Fibroblast of lung (primary cell): ENCODE measurements around the gene FZD2. TPM values are rescaled to one million over a fixed set of nuclear protein-coding genes. Genes with fewer than 3 reads are reported as not detected.
A peak's percentile ranks its signal among the peaks of the same experiment; 100 is the strongest.
"Not testable (repeated sequence)": the region's sequence is repeated elsewhere in the genome, so short reads cannot be mapped to it uniquely, and the experiment has no call there.

Experiments used
- DNase-seq, 2 donors: peaks; one replicate each; pipeline versions ENCODE4 v3.0.0 to v3.0.0-alpha.2; 2010; ENCODE audit warnings: low read depth in 2 of 2
- H2AFZ ChIP-seq: 2 replicates; pipeline ENCODE4 v1.5.1; 2012; ENCODE audit warnings: low read length, control low read depth, inconsistent platforms
- H3K27ac ChIP-seq: 2 replicates; pipeline ENCODE4 v1.5.1; 2011; ENCODE audit warnings: low read length, control low read depth; ENCODE audit not compliant: insufficient read depth
- H3K27me3 ChIP-seq: 2 replicates; pipeline ENCODE4 v1.5.1; 2011; ENCODE audit warnings: mild to moderate bottlenecking, low read length; ENCODE audit not compliant: control insufficient read depth, insufficient read depth
- H3K36me3 ChIP-seq: 2 replicates; pipeline ENCODE4 v1.5.1; 2011; ENCODE audit warnings: low read length; ENCODE audit not compliant: control insufficient read depth, insufficient read depth
- H3K4me1 ChIP-seq: 2 replicates; pipeline ENCODE4 v1.5.1; 2011; ENCODE audit warnings: low read length; ENCODE audit not compliant: control insufficient read depth, insufficient read depth; ENCODE audit errors: extremely low read depth
- H3K4me2 ChIP-seq: 2 replicates; pipeline ENCODE4 v1.5.1; 2011; ENCODE audit warnings: low read length, control low read depth; ENCODE audit not compliant: insufficient read depth; ENCODE audit errors: extremely low read depth
- H3K4me3 ChIP-seq, 4 experiments: fragments of 200-600 bp in 1 of 4; sonication (generic) in 1 of 4; replicated peaks in 1 of 4; 2 replicates each; pipeline ENCODE4 v1.5.1; 2011 to 2016; ENCODE audit warnings: low read length in 4 of 4, low read depth in 3 of 4, mild to moderate bottlenecking in 3 of 4, control low read depth in 2 of 4, inconsistent platforms in 1 of 4, mixed read lengths in 1 of 4; ENCODE audit not compliant: insufficient read depth in 1 of 4; ENCODE audit errors: control extremely low read depth in 1 of 4
- H3K79me2 ChIP-seq: 2 replicates; pipeline ENCODE4 v1.5.1; 2012; ENCODE audit warnings: mild to moderate bottlenecking, low read length, inconsistent platforms; ENCODE audit not compliant: control insufficient read depth, insufficient read depth
- H3K9ac ChIP-seq: 2 replicates; pipeline ENCODE4 v1.5.1; 2011; ENCODE audit warnings: mild to moderate bottlenecking, low read length, control low read depth; ENCODE audit not compliant: insufficient read depth
- H3K9me3 ChIP-seq: 2 replicates; pipeline ENCODE4 v1.5.1; 2012; ENCODE audit warnings: low read depth, low read length; ENCODE audit not compliant: control insufficient read depth, insufficient read depth
- H4K20me1 ChIP-seq: 2 replicates; pipeline ENCODE4 v1.5.1; 2011; ENCODE audit warnings: low read length; ENCODE audit not compliant: control insufficient read depth, insufficient read depth; ENCODE audit errors: extremely low read depth
- CTCF ChIP-seq, 2 donors: IDR thresholded peaks in 1 of 2; conservative IDR thresholded peaks in 1 of 2; 1 replicate in 1 of 2; 2 replicates in 1 of 2; pipeline ENCODE4 v1.5.1; 2011 to 2012; ENCODE audit warnings: low read length in 2 of 2, control low read depth in 1 of 2, inconsistent platforms in 1 of 2, low read depth in 1 of 2, mild to moderate bottlenecking in 1 of 2
- EZH2 ChIP-seq: IDR thresholded peaks from 2 replicates; pipeline ENCODE4 v1.5.1; 2012; ENCODE audit warnings: low read length, control low read depth, mild to moderate bottlenecking; ENCODE audit errors: missing control alignments
- polyA minus RNA-seq: library from RNA; depleted of rRNA, polyadenylated mRNA; stranded (reverse); fragments of >200 nt; gene quantifications from 2 replicates; pipeline ENCODE4 v1.2.3, GENCODE V29; 2011; ENCODE audit warnings: low replicate concordance
- polyA plus RNA-seq, 2 donors: library from polyadenylated mRNA; depleted of rRNA in 1 of 2; stranded (reverse) in 1 of 2; unstranded in 1 of 2; fragments of >200 nt; gene quantifications; 2 replicates each; pipeline ENCODE4 v1.2.1, GENCODE V29; 2011 to 2012; ENCODE audit warnings: missing spikeins in 1 of 2
- total RNA-seq: library from RNA; depleted of rRNA; stranded (reverse); fragments of >200 nt; gene quantifications from 2 replicates; pipeline ENCODE4 v1.2.1, GENCODE V29; 2014

The FZD2 gene
- total RNA-seq = 14.6 and 20.3 TPM in 2 replicates
- 14.0 and 23.2 TPM in 2 replicates for polyA plus RNA-seq
- 24.6 and 32.2 TPM in 2 replicates for polyA plus RNA-seq (2012)
- 23.3 and 44.3 TPM in 2 replicates for polyA minus RNA-seq

- Histone ChIP-seq H3K27ac (peak within 1 kb of the TSS; percentile 83), H3K79me2 (peaks cover 21% of the 10 kb centered on the region), H3K4me1 (peaks cover 9% of the 10 kb centered on the region)
These were observed at the start of gene FZD2 for GRCh38 chr17:44556832-44557606. TSS of gene FZD2 (plus strand) at chr17:44557484. CDS start at chr17:44557689, 205 bp downstream.

GRCh38 chr17:44511241-44512134 lies 45.8 kb upstream of the FZD2 start:
- H3K4me2 ChIP-seq, H3K36me3 ChIP-seq, H3K4me1 ChIP-seq, H3K27ac ChIP-seq, H3K4me3 ChIP-seq, H4K20me1 ChIP-seq, H3K27me3 ChIP-seq, H3K79me2 ChIP-seq, H3K9ac ChIP-seq, H2AFZ ChIP-seq, H3K9me3 ChIP-seq: not testable (repeated sequence)
- DNase-seq = peak in 1 of 2 donors; percentile 14

More at GRCh38 chr17:44556832-44557606, at the start of gene FZD2:
- Histone ChIP-seq H3K36me3 (peaks cover 5% of the 10 kb centered on the region), H3K4me3 (peak within 1 kb of the TSS; percentile 70 to 88 (median 72)), H2AFZ (peak within 1 kb of the TSS; percentile 31), H4K20me1 (no peaks in the 10 kb centered on the region), H3K4me2 (peak within 1 kb of the TSS; percentile 87), H3K27me3 (no peaks in the 10 kb centered on the region), H3K9ac (peak within 1 kb of the TSS; percentile 72), H3K9me3 (peaks cover 2% of the 10 kb centered on the region)
- DNase-seq = peak; percentile 98 to 99
- TF ChIP-seq EZH2 (no peak), CTCF (conservative IDR thresholded peaks at IDR 0.05 in 1 of 2, IDR thresholded peaks at IDR 0.05 in 1 of 2; ENCODE audit: low read depth in 1 of 2, low read length in 2 of 2) (no peak)

- Histone ChIP-seq H3K27me3 (no peaks in the 10 kb centered on the region), H4K20me1 (no peaks in the 10 kb centered on the region), H3K4me1 (no peaks in the 10 kb centered on the region), H3K4me2 (no peak overlapping the region), H3K9ac (no peak overlapping the region), H3K9me3 (no peaks in the 10 kb centered on the region), H3K36me3 (no peaks in the 10 kb centered on the region), H3K79me2 (no peaks in the 10 kb centered on the region), H3K4me3 (no peak overlapping the region), H3K27ac (no peak overlapping the region), H2AFZ (no peak overlapping the region)
- TF ChIP-seq EZH2 (no peak), CTCF (conservative IDR thresholded peaks at IDR 0.05 in 1 of 2, IDR thresholded peaks at IDR 0.05 in 1 of 2; ENCODE audit: low read depth in 1 of 2, low read length in 2 of 2) (no peak)
- DNase-seq = peak; percentile 12 to 44
These were observed 39.3 kb upstream of the FZD2 start for GRCh38 chr17:44518032-44518431.
